Mammary epithelial cell (primary cell): ENCODE data around the gene ZMYND11.

ENCODE experiments used
- CTCF ChIP-seq, 2 donors: IDR thresholded peaks in 1 of 2; conservative IDR thresholded peaks in 1 of 2; 2 replicates each; pipeline ENCODE4 v1.5.1; 2011 to 2012; ENCODE audit warnings: inconsistent platforms in 2 of 2, low read length in 2 of 2, mild to moderate bottlenecking in 2 of 2, control low read depth in 1 of 2, low read depth in 1 of 2; ENCODE audit not compliant: insufficient read depth in 1 of 2; ENCODE audit errors: extremely low read depth in 1 of 2
- EZH2 ChIP-seq: IDR thresholded peaks from 2 replicates; pipeline ENCODE4 v1.6.1; 2012; ENCODE audit warnings: low read length, inconsistent platforms, borderline replicate concordance

- TF ChIP-seq CTCF (conservative IDR thresholded peaks at IDR 0.05 in 1 of 2, IDR thresholded peaks at IDR 0.05 in 1 of 2; ENCODE audit: extremely low read depth in 1 of 2, insufficient read depth in 1 of 2, low read depth in 1 of 2, low read length in 2 of 2): no peak
- no peak for TF ChIP-seq EZH2
Measured at GRCh38 chr10:87177-88080, 47.8 kb upstream of the ZMYND11 start.
